Natural killer cell (primary cell): Measurements from ENCODE around the gene APBA2. TPM values are rescaled to one million over a fixed set of nuclear protein-coding genes. Genes with fewer than 3 reads are reported as not detected.

Experiments used
- ATAC-seq, 3 donors: fragments of 150-1000 bp in 2 of 3; fragments of 200-7000 bp in 1 of 3; cut with Tn5 transposase; 1 replicate in 1 of 3; 2 replicates in 2 of 3; pipeline ENCODE4 v1.10.0; 2021; ENCODE audit warnings: mild to moderate bottlenecking in 2 of 3, moderate library complexity in 2 of 3
- DNase-seq, 2 donors: peaks; one replicate each; pipeline versions ENCODE4 v3.0.0 to v3.0.0-alpha.2; 2013 to 2021; ENCODE audit warnings: mixed read lengths in 1 of 2
- H3K27ac ChIP-seq: one replicate; pipeline ENCODE4 v1.5.1; 2013; ENCODE audit warnings: mild to moderate bottlenecking, low read length
- H3K27me3 ChIP-seq: one replicate; pipeline ENCODE4 v1.6.1; 2013; ENCODE audit warnings: low read length; ENCODE audit not compliant: control insufficient read depth, insufficient read depth
- H3K36me3 ChIP-seq: one replicate; pipeline ENCODE4 v1.6.1; 2013; ENCODE audit warnings: low read length; ENCODE audit not compliant: control insufficient read depth, insufficient read depth
- H3K4me1 ChIP-seq: one replicate; pipeline ENCODE4 v1.6.1; 2013; ENCODE audit warnings: low read length; ENCODE audit not compliant: control insufficient read depth, insufficient read depth
- H3K4me3 ChIP-seq: one replicate; pipeline ENCODE4 v1.5.1; 2013; ENCODE audit warnings: low read length
- H3K9me3 ChIP-seq: one replicate; pipeline ENCODE4 v1.6.1; 2013; ENCODE audit warnings: low read length; ENCODE audit not compliant: control insufficient read depth, insufficient read depth
- H3K27ac Mint-ChIP-seq, 2 donors: one replicate each; pipeline ENCODE4 v1.8.0; 2022; ENCODE audit warnings: mild to moderate bottlenecking in 2 of 2, mixed read lengths in 2 of 2, moderate library complexity in 1 of 2
- H3K27me3 Mint-ChIP-seq, 2 donors: one replicate each; pipeline ENCODE4 v1.8.0; 2022; ENCODE audit warnings: low read depth in 2 of 2, mixed read lengths in 2 of 2
- H3K36me3 Mint-ChIP-seq: one replicate; pipeline ENCODE4 v1.8.0; 2022; ENCODE audit warnings: mixed read lengths
- H3K4me1 Mint-ChIP-seq, 2 donors: one replicate each; pipeline ENCODE4 v1.8.0; 2022; ENCODE audit warnings: mixed read lengths in 2 of 2
- H3K4me3 Mint-ChIP-seq: one replicate; pipeline ENCODE4 v1.8.0; 2022; ENCODE audit warnings: mild to moderate bottlenecking, moderate library complexity, mixed read lengths
- H3K9me3 Mint-ChIP-seq, 2 donors: one replicate each; pipeline ENCODE4 v1.8.0; 2022; ENCODE audit warnings: mixed read lengths in 2 of 2
- CTCF ChIP-seq: fragments of 200-600 bp; IDR thresholded peaks from one replicate; pipeline ENCODE4 v1.8.0; 2022; ENCODE audit warnings: antibody characterized with exemption
- WGBS: methylation state at CpG from one replicate; pipeline ENCODE4 v1.1.7; 2013; ENCODE audit warnings: missing lambda C conversion rate; ENCODE audit not compliant: insufficient coverage; 5-methylcytosine and 5-hydroxymethylcytosine counted together
- intact Hi-C: fragments of 100-400 bp; cut with micrococcal nuclease; formaldehyde crosslinking; loops from one replicate; pipeline ENCODE4 v1.14.2; 2022
- total RNA-seq, 4 donors: library from RNA; stranded (reverse); fragments of 120-200 nt in 1 of 4; gene quantifications; one replicate each; pipeline versions ENCODE4 v1.2.3 to v1.2.4, GENCODE V29; 2013 to 2022

Gene APBA2
- total RNA-seq, 3 donors from 2014 or later (not counting 1 experiment from before 2014, with no cell fraction given): 96.4 to 119 (median 97.9) TPM

GRCh38 chr15:28944696-28945300 is 59.0 kb downstream of the APBA2 start:
- Histone ChIP-seq H3K9me3 (no peaks in the 10 kb centered on the region), H3K36me3 (no peaks in the 10 kb centered on the region), H3K4me1 (peaks cover 96% of the 10 kb centered on the region), H3K4me3 (no peak overlapping the region), H3K27me3 (no peaks in the 10 kb centered on the region), H3K27ac (peak overlapping the region; percentile 17)
- Mint-ChIP-seq H3K9me3 (no peaks in the 10 kb centered on the region), H3K36me3 (no peaks in the 10 kb centered on the region), H3K4me3 (peak overlapping the region; percentile 75), H3K27ac (peak overlapping the region; percentile 79 to 97), H3K4me1 (peaks cover 91 to 98% of the 10 kb centered on the region in 2 donors), H3K27me3 (no peaks in the 10 kb centered on the region)
- intact Hi-C loops: no loop called here
- DNase-seq (no peak), ATAC-seq (no peak)
- WGBS: 81% methylated on average over 14 of the region's 14 CpGs
- TF ChIP-seq CTCF: no peak

GRCh38 chr15:28945626-28946230 is 60.0 kb downstream of the APBA2 start:
- WGBS: 73% methylated on average over 13 of the region's 13 CpGs
- H3K4me3 Mint-ChIP-seq: peak overlapping the region; percentile 75
- Histone ChIP-seq H3K27ac (peak overlapping the region; percentile 25), H3K4me3 (no peak overlapping the region), H3K36me3 (no peaks in the 10 kb centered on the region), H3K9me3 (no peaks in the 10 kb centered on the region), H3K4me1 (peaks cover 86% of the 10 kb centered on the region), H3K27me3 (no peaks in the 10 kb centered on the region)
- intact Hi-C loops: no loop called here
- no peaks in the 10 kb centered on the region for H3K9me3 Mint-ChIP-seq
- DNase-seq: no peak
- no peak for TF ChIP-seq CTCF
- H3K27ac Mint-ChIP-seq: peak overlapping the region; percentile 79 to 97
- peak in 1 of 3 donors; percentile 38 for ATAC-seq
- no peaks in the 10 kb centered on the region for H3K36me3 Mint-ChIP-seq
- H3K4me1 Mint-ChIP-seq: peaks cover 88 to 95% of the 10 kb centered on the region in 2 donors
- no peaks in the 10 kb centered on the region for H3K27me3 Mint-ChIP-seq

- Histone ChIP-seq H3K36me3 (no peaks in the 10 kb centered on the region), H3K9me3 (no peaks in the 10 kb centered on the region), H3K27ac (no peak overlapping the region), H3K27me3 (no peaks in the 10 kb centered on the region), H3K4me1 (peaks cover 76% of the 10 kb centered on the region), H3K4me3 (no peak overlapping the region)
- DNase-seq (no peak), ATAC-seq (no peak)
- intact Hi-C loops: no loop called here
- H3K4me1 Mint-ChIP-seq: peaks cover 81 to 85% of the 10 kb centered on the region in 2 donors
- no peak overlapping the region for H3K4me3 Mint-ChIP-seq
- H3K27me3 Mint-ChIP-seq: no peaks in the 10 kb centered on the region
- peak overlapping the region in 1 of 2 donors; percentile 84 for H3K27ac Mint-ChIP-seq
- no peaks in the 10 kb centered on the region for H3K9me3 Mint-ChIP-seq
- WGBS: 92% methylated on average over 7 of the region's 7 CpGs
- TF ChIP-seq CTCF: no peak
- no peaks in the 10 kb centered on the region for H3K36me3 Mint-ChIP-seq
Measured at GRCh38 chr15:28946803-28947202, 61.0 kb downstream of the APBA2 start.
